ENCODE results near the gene SYPL2.

DNA sequence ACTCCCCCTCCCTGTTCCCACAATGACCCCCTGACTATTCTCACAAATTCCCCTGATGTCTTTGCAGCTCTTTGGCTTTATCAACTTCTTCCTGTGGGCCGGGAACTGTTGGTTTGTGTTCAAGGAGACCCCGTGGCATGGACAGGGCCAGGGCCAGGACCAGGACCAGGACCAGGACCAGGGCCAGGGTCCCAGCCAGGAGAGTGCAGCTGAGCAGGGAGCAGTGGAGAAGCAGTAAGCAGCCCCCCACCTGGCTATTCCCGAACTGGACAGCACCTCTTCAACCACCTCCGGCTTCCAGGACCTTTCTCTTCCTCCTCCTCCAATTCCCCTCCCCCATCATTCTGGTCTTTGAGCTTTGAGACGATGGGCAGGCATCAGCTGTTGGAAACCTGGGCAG, 13.0 kb downstream of the SYPL2 start:
- TF ChIP-seq, protein P1, sequence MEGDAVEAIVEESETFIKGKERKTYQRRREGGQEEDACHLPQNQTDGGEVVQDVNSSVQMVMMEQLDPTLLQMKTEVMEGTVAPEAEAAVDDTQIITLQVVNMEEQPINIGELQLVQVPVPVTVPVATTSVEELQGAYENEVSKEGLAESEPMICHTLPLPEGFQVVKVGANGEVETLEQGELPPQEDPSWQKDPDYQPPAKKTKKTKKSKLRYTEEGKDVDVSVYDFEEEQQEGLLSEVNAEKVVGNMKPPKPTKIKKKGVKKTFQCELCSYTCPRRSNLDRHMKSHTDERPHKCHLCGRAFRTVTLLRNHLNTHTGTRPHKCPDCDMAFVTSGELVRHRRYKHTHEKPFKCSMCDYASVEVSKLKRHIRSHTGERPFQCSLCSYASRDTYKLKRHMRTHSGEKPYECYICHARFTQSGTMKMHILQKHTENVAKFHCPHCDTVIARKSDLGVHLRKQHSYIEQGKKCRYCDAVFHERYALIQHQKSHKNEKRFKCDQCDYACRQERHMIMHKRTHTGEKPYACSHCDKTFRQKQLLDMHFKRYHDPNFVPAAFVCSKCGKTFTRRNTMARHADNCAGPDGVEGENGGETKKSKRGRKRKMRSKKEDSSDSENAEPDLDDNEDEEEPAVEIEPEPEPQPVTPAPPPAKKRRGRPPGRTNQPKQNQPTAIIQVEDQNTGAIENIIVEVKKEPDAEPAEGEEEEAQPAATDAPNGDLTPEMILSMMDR (IDR thresholded peaks at IDR 0.05), result no peak
- no peak for TF ChIP-seq POLR2A (IDR thresholded peaks at IDR 0.05)

All from heart left ventricle (tissue), 13 donors.